LNCaP clone FGC (cell line): ENCODE data around the gene CORIN.

Experiments used
- DNase-seq: peaks from one replicate; pipeline ENCODE4 v3.0.0-alpha.2; 2011; ENCODE audit warnings: low read depth
- H3K4me3 ChIP-seq: 2 replicates; pipeline ENCODE4 v1.5.1; 2011; ENCODE audit warnings: mild to moderate bottlenecking, low read depth, low read length, control low read depth
- TF ChIP-seq, protein P1 (sequence below): IDR thresholded peaks from 2 replicates; pipeline ENCODE4 v1.5.1; 2012; ENCODE audit warnings: mild to moderate bottlenecking; ENCODE audit not compliant: control insufficient read depth, insufficient read depth; ENCODE audit errors: extremely low read depth

The CORIN gene

DNA sequence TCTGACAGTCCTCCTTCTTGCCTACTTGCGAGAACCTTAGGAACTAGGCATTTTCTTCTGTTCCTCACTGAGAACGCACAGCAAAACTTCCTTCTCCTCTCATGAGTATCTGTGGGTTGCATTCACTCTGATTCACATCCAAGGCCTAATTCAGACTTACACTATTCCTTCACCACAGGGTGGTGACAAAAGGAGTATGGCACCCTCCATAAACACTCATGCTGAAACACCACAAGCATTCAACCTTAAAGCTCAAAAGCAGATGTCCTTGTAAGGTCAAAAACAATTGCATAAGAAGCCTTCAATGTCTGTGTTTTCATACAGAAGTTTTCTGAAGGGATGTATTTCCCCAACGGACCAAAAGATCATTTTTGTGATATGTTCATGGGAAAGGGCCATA lies 147.3 kb downstream of the CORIN start:
- no peak overlapping the region for H3K4me3 ChIP-seq
- TF ChIP-seq, protein P1, sequence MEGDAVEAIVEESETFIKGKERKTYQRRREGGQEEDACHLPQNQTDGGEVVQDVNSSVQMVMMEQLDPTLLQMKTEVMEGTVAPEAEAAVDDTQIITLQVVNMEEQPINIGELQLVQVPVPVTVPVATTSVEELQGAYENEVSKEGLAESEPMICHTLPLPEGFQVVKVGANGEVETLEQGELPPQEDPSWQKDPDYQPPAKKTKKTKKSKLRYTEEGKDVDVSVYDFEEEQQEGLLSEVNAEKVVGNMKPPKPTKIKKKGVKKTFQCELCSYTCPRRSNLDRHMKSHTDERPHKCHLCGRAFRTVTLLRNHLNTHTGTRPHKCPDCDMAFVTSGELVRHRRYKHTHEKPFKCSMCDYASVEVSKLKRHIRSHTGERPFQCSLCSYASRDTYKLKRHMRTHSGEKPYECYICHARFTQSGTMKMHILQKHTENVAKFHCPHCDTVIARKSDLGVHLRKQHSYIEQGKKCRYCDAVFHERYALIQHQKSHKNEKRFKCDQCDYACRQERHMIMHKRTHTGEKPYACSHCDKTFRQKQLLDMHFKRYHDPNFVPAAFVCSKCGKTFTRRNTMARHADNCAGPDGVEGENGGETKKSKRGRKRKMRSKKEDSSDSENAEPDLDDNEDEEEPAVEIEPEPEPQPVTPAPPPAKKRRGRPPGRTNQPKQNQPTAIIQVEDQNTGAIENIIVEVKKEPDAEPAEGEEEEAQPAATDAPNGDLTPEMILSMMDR: no peak
- no peak for DNase-seq

DNA sequence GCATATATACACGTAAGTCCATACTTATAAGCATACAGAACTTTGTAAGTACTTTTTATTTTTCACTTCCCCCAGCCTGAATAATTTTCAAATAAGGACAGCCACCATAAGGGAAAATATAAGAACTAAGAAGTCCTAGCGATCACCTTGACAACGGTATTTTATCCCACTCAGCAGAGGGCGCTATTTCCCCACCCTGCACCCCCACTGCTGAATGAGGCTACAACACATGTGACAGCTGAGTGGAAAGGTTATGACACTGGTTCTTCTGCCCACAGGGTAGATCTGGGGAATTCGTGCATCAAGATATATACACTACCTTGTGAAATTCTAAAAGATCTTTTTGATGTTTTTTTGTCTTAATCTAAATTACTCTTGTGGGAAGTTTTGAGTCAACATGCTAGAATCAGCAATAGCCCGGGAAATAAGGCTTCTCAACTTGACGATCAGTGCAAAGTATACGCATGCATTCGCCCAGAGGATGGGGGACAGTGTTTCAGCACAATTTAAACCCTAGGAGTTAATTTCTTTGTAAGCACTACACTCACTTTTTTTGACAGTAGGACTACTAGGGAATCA lies 151.5 kb downstream of the CORIN start:
- TF ChIP-seq, protein P1: peak; percentile 90
- no peak overlapping the region for H3K4me3 ChIP-seq
- DNase-seq: no peak

DNA sequence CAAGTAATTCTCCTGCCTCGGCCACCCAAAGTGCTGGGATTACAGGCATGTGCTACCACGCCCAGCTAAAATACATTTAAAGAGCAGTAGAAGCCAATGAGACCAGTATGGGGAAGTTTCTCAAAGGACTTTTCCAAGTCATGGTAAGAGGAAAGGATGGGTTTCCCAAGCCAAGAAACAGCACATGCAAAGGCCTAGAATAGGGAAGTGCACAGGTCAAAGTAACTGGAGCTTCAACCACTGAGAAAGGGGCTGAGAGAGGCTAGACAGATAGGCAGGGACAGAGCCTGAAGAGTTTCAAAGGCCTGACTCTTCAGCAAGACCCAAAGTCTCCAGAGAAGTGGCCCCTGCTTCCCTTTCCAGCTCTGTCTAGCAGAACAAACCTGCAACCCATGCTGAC lies 162.1 kb downstream of the CORIN start:
- TF ChIP-seq, protein P1: no peak
- no peak overlapping the region for H3K4me3 ChIP-seq
- DNase-seq: no peak

DNA sequence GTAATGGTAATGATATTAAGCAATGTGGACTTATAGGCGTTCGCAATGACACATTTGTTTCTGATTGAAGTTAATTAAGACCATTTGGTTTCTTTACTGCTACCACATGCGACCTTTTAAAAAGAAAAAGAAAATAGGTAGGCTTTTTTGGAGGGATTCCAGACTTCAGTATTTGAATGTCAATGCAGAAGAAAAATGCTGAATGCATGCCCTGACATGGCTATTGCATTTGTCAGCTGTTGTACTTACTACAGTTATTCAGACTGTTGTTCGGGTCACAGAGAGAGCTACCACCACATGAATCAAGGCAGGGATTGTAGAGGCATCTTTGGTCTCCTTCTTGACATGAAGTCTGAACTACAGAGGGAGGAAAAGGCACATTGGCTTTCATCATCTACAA lies 163.7 kb downstream of the CORIN start:
- no peak overlapping the region for H3K4me3 ChIP-seq
- DNase-seq: no peak
- TF ChIP-seq, protein P1: no peak

DNA sequence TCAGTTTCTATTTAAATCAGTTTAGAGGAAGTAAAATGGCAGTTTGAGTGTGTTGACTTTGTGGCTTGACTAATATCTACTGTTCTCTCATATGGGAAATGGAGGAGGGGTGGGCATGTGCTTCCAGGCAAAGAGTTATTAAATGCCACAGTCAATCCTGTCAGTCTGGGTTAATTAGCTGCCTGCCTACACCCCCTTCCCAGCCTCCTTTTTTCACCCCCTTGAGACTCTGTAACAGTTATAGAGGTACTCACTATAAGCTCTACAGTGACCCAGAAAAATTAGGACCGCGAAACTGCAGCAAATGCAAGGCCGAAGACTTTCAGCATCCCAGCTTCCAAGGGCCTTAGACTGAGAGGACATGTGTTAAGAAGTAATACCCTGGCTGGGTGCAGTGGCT lies 165.2 kb downstream of the CORIN start:
- TF ChIP-seq, protein P1: no peak
- no peak overlapping the region for H3K4me3 ChIP-seq
- no peak for DNase-seq

DNA sequence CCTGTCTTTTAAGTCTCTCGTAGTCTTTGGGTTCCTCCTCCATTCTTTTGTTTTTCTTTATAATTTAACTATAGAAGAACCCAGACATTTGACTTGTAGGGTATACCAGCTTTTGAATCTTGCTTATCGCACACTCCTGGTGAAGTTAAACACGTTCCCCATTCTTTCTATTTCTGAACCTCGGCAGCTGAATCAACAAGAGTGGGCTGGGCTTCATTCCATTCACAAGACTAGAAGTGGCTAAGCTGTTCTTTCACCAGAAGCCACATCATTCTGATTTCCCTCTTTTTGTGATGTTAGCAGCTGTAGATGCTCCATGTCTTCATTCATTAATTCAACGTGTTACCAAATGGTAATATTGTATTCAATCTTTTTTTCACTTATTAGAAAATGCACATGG lies 167.9 kb downstream of the CORIN start:
- H3K4me3 ChIP-seq: no peak overlapping the region
- DNase-seq: no peak
- TF ChIP-seq, protein P1: no peak

DNA sequence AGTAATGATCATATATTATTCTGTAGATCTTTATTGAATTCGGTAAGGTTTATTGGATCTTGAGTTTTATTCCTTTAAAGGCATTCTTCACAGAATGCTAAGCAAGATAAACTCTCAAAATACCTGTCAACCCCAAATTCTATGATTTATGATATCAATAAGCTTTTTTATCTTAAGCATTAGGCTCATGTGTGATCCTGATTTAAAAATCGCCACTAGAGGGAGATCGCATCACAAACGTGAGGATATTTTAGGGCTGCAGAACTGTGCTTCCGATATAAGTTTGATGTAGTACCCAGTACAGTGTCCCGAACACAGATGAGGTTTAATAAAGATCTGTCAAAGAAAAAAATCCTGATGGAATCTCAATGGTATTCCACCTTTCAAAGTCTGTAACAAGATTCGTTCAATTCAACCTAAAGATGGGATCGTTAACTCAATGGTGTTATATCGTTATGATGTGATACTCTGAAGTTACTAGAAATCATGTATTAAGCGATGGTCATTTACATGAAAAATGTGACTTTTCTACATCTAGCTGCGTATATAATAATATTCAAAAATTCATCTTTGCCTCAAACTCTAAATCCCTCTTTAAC lies 169.0 kb downstream of the CORIN start:
- no peak overlapping the region for H3K4me3 ChIP-seq
- TF ChIP-seq, protein P1: peak; percentile 77
- DNase-seq: peak; percentile 31
